ENCODE measurements around the gene MSX1.
"Not testable (repeated sequence)": the region's sequence is repeated elsewhere in the genome, so short reads cannot be mapped to it uniquely, and the experiment has no call there.

MSX1 gene

DNA sequence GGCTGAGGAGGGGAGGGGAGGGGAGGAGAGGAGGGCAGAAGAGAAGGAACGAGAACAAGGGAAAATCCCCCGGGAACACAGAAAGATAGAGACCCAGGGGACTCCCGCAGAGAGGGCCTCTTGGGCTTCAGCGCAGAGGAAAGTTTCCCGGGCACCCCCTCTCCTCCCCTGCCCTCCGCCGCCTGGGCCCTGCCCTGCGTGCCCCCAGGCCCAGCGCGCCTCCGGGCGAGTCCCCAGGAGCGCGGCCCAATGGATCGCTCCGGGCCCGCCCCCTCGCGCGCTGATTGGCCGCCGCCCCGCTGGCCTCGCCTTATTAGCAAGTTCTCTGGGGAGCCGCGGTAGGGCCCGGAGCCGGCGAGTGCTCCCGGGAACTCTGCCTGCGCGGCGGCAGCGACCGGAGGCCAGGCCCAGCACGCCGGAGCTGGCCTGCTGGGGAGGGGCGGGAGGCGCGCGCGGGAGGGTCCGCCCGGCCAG lies at the start of gene MSX1:
MSX1 (plus strand) TSS at position 341 of the 474 bp plus-strand sequence. CDS start 235 bp downstream, outside the sequence.
- in situ Hi-C loops (cut with MboI; ENCODE audit: low pct_unique_long_range_greater_than_20kb, low sequenced_read_pairs) = no loop called here
- DNase-seq = peak; percentile 88

DNA sequence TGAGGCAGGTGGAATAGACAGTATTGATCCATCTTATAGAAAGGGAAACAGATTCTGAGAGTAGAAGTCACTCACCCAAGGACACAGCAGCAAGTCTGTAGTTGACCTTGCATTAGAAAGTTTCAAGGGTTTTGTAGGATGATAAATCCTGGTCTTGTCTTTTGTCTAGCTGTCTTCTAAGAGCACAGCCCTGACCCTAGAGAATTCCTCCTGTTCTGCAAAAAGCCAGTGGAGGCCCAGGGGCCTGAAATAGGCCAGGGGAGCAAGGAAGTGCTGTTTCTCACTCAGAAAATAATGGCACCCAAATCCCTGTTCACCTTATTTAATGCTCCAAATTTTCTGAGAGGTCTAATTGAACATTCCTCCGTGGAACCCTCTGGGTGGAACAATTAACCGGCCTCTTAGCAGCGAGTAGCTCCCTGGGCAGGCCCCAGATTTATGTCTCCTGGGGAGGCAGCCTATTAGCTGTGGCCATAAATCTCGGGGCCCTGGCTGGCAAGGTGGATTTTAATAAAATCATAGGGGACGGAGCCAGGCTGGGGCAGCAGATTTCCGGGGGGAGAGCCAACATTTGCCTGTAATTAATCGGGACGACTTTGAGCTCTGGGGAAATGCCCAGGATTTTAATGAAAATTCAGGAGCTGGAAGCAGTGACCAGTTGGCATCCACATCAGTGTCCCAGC lies 49.2 kb upstream of the MSX1 start:
- no peak for DNase-seq
- in situ Hi-C loops (cut with MboI; ENCODE audit: low pct_unique_long_range_greater_than_20kb, low sequenced_read_pairs) = no loop called here

DNA sequence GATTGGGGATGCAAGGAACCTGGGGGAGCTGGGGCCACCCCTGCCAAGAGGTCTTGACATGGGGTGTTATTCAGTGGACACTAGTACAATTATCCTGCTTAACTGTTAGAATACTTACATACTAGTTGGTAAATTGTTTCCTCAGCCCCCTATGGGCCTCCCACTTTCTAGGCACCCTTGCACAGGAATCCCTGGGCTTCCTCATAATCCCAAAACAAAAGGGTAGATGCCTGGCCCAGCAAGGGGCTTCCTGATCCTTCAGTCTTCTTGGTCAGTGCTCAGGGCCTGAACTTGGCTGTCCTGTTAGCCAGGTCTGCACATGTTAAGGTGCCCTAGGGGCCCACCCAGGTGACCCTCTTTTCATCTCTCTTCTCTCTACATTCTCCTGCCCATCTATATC lies 48.7 kb upstream of the MSX1 start:
- in situ Hi-C loops (cut with MboI; ENCODE audit: low pct_unique_long_range_greater_than_20kb, low sequenced_read_pairs) = no loop called here

DNA sequence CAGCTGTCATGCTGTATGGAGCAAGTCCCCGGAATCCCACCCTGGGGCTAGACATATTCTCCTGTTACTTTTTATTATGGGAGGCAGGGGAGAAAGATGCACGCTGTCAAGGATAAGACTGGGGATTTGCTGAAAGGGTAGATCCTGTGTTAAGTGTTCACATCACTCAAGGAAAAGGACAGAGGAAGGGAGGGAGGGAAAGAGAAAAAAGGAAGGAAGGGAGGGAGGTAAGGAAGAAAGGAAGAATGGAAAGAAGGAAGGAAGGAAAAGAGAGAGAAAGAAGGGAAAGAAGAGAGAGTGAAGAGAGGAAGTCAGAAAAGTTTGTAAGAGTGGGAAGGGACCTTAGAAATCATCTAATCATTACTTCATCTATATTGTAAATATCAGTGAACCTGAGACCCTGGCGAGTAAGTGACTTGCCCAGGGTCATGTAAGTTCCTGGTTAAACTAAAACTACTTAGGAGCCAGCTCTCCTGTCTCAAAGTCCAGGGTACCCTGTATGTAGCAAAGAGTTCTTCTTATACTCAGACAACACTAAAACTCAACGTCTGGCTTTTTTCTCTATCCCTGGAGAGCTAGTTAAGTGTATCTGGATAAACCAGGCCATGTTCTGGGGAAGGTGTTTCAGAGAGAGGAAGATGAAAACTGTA lies 47.2 kb upstream of the MSX1 start:
- in situ Hi-C loops (cut with MboI; ENCODE audit: low pct_unique_long_range_greater_than_20kb, low sequenced_read_pairs) = no loop called here
- no peak for DNase-seq

More for the DNA sequence above, 48.7 kb upstream of the MSX1 start:
- no peak for DNase-seq

DNA sequence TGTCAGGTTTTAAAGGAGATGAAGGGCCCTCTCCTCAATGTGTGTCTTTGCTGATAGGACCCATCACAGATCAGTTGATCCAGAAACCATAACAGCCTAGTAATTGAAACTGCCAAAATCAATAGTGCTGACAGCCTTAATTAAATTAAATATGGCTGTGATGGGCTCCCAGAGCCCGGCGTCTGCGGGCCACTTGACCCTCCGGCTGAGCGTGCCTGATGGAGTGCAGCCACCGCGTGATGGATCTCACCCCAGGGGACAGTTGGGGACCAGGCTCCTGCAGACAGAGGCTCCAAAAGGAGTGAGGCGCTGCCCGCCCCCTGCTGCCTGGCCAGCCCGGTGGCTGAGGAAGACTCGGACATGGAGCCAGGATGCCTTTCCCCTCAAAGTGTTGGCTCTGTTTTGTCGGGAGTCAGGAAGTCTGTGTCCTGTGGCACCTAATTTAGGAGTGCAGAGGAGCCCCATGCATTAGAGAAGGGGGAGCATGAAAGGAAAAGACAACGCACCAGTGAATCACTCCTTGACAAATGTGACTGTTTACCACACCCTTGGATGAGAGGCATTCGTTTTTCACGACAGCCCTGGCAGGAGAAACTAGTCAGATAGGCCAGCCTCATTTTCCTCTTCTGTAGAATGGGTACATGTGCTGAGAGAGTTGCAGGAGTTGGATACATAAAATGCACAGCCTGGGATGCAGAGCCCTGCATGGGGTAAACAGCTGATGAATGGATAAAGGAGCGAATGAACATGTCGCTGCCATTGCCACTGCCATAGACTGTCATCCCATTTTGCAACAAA lies 40.9 kb upstream of the MSX1 start:
- in situ Hi-C loops (cut with MboI; ENCODE audit: low pct_unique_long_range_greater_than_20kb, low sequenced_read_pairs) = no loop called here
- DNase-seq = no peak

DNA sequence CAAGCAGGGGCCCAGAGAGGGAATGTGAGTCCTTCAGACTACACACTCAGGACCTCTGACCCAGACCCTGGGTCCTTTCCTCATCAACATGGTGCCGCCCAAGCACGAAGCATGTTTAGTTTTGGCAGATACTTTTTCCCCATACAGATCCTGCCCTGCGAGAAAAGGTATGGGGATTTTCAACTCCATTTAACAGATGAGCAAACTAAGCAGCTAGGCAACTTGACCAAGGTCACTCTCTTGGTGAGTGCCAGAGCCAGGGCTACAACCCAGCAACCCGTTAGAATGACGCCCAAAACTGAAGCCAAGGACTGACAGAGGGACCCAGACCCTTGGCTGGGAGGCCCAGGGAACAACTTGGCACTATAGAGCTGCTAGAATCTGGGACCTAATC lies 40.3 kb upstream of the MSX1 start:
- in situ Hi-C loops (cut with MboI; ENCODE audit: low pct_unique_long_range_greater_than_20kb, low sequenced_read_pairs) = no loop called here
- no peak for DNase-seq

DNA sequence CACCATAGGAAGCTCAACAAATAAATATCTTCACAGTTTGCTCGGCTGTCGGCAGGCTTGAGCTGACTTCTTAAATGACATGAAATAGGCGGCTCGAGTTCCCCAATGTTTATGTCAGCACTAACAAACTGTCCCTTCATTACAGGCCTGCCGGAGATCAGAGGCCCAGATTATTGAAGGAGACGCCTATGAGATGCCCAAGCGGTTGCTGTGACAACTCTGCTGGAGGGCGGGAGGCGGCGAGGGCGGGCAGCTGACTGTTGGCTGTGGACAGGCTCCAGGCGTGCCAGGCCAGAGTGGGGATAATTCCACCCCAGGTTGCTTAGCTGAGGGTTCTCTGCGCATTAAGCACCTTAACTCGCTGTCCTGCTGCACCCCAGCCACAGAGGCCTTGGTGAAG lies 39.2 kb upstream of the MSX1 start:
- in situ Hi-C loops (cut with MboI; ENCODE audit: low pct_unique_long_range_greater_than_20kb, low sequenced_read_pairs) = no loop called here
- DNase-seq = no peak

GRCh38 chr4:4820739-4821138 lies 38.7 kb upstream of the MSX1 start:
- no peak for DNase-seq
- in situ Hi-C loops (cut with MboI; ENCODE audit: low pct_unique_long_range_greater_than_20kb, low sequenced_read_pairs) = no loop called here

GRCh38 chr4:4821577-4821976 lies 37.9 kb upstream of the MSX1 start:
- in situ Hi-C loops (cut with MboI; ENCODE audit: low pct_unique_long_range_greater_than_20kb, low sequenced_read_pairs) = no loop called here
- DNase-seq = no peak

- in situ Hi-C loops (cut with MboI; ENCODE audit: low pct_unique_long_range_greater_than_20kb, low sequenced_read_pairs); DNase-seq: not testable (repeated sequence)
Measured at GRCh38 chr4:4822286-4822685, 37.2 kb upstream of the MSX1 start.

- in situ Hi-C loops (cut with MboI; ENCODE audit: low pct_unique_long_range_greater_than_20kb, low sequenced_read_pairs) = no loop called here
- no peak for DNase-seq
Measured at GRCh38 chr4:4823621-4824162, 35.8 kb upstream of the MSX1 start.

- DNase-seq = no peak
- in situ Hi-C loops (cut with MboI; ENCODE audit: low pct_unique_long_range_greater_than_20kb, low sequenced_read_pairs) = no loop called here
Measured at GRCh38 chr4:4824232-4824631, 35.2 kb upstream of the MSX1 start.

- in situ Hi-C loops (cut with MboI; ENCODE audit: low pct_unique_long_range_greater_than_20kb, low sequenced_read_pairs) = no loop called here
- no peak for DNase-seq
Measured at GRCh38 chr4:4825431-4825830, 34.0 kb upstream of the MSX1 start.

- no peak for DNase-seq
- in situ Hi-C loops (cut with MboI; ENCODE audit: low pct_unique_long_range_greater_than_20kb, low sequenced_read_pairs) = no loop called here
Measured at GRCh38 chr4:4829837-4830236, 29.6 kb upstream of the MSX1 start.

DNA sequence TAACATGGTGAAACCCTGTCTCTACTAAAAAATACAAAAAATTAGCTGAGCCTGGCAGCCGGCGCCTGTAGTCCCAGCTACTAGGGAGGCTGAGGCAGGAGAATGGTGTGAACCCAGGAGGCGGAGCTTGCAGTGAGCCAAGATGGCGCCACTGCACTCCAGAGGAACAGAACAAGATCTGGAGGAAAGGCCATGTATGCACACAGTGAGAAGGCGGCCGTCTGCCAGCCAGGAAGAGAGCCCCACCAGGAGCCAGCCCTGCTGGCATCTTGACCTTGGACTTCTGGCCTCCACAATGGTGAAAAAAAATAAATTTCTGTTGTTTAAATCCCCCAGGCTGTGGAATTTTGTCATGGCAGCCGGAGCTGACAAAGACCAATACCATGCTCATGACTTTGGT lies 28.2 kb upstream of the MSX1 start:
- in situ Hi-C loops (cut with MboI; ENCODE audit: low pct_unique_long_range_greater_than_20kb, low sequenced_read_pairs) = no loop called here

GRCh38 chr4:4831825-4832224 lies 27.6 kb upstream of the MSX1 start:
- in situ Hi-C loops (cut with MboI; ENCODE audit: low pct_unique_long_range_greater_than_20kb, low sequenced_read_pairs) = no loop called here
- DNase-seq = no peak

More for the DNA sequence above, 28.2 kb upstream of the MSX1 start:
- DNase-seq = no peak

DNA sequence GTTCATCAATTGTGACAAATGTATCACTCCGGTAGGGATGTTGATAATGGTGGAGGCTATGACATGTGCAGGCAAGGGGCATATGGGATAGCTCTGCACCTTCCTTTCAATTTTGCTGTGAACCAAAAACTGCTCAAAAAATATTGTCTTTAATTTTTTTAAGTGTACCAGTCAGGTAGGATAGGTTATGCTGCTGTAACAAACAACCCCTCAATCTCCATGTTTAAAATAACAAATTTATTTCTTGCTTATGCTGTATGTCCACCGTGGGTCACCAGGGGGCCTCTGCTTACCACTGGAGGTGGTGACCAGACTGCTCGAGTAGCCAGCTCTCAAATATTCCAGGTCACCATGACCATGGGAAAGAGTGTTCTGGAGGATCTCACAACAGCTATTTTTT lies 23.4 kb upstream of the MSX1 start:
- in situ Hi-C loops (cut with MboI; ENCODE audit: low pct_unique_long_range_greater_than_20kb, low sequenced_read_pairs) = no loop called here
- no peak for DNase-seq

- in situ Hi-C loops (cut with MboI; ENCODE audit: low pct_unique_long_range_greater_than_20kb, low sequenced_read_pairs) = no loop called here
- no peak for DNase-seq
Measured at GRCh38 chr4:4837316-4837715, 22.1 kb upstream of the MSX1 start.

GRCh38 chr4:4838051-4838935 lies 21.2 kb upstream of the MSX1 start:
- no peak for DNase-seq
- in situ Hi-C loops (cut with MboI; ENCODE audit: low pct_unique_long_range_greater_than_20kb, low sequenced_read_pairs) = no loop called here
